Measurements from ENCODE around the gene FGFR2. TPM values are rescaled to one million over a fixed set of nuclear protein-coding genes. Genes with fewer than 3 reads are reported as not detected.

FGFR2 gene
- total RNA-seq, 1 donor: 0.86 TPM

GRCh38 chr10:121637437-121637836 is 39.2 kb upstream of the FGFR2 start:
- TF ChIP-seq CTCF (IDR thresholded peaks at IDR 0.05; ENCODE audit: insufficient read depth, low read depth, low read length): no peak
- no peak for DNase-seq (ENCODE audit: low read depth)
- no peak overlapping the region for H3K4me3 ChIP-seq (ENCODE audit: low read depth, low read length)

- no peak for TF ChIP-seq CTCF (IDR thresholded peaks at IDR 0.05; ENCODE audit: insufficient read depth, low read depth, low read length)
- H3K4me3 ChIP-seq (ENCODE audit: low read depth, low read length): no peak overlapping the region
- no peak for DNase-seq (ENCODE audit: low read depth)
Measured at GRCh38 chr10:121633056-121633455, 34.8 kb upstream of the FGFR2 start.

GRCh38 chr10:121631365-121632029 is 33.3 kb upstream of the FGFR2 start:
- DNase-seq (ENCODE audit: low read depth): no peak
- no peak overlapping the region for H3K4me3 ChIP-seq (ENCODE audit: low read depth, low read length)
- no peak for TF ChIP-seq CTCF (IDR thresholded peaks at IDR 0.05; ENCODE audit: insufficient read depth, low read depth, low read length)

- no peak overlapping the region for H3K4me3 ChIP-seq (ENCODE audit: low read depth, low read length)
- no peak for DNase-seq (ENCODE audit: low read depth)
- TF ChIP-seq CTCF (IDR thresholded peaks at IDR 0.05; ENCODE audit: insufficient read depth, low read depth, low read length): no peak
Measured at GRCh38 chr10:121628859-121629258, 30.6 kb upstream of the FGFR2 start.

GRCh38 chr10:121627876-121628581 is 29.8 kb upstream of the FGFR2 start:
- peak; percentile 53 for DNase-seq (ENCODE audit: low read depth)
- no peak overlapping the region for H3K4me3 ChIP-seq (ENCODE audit: low read depth, low read length)
- TF ChIP-seq CTCF (IDR thresholded peaks at IDR 0.05; ENCODE audit: insufficient read depth, low read depth, low read length): no peak

GRCh38 chr10:121624836-121625486 is 26.7 kb upstream of the FGFR2 start:
- H3K4me3 ChIP-seq (ENCODE audit: low read depth, low read length): no peak overlapping the region
- TF ChIP-seq CTCF (IDR thresholded peaks at IDR 0.05; ENCODE audit: insufficient read depth, low read depth, low read length): no peak
- DNase-seq (ENCODE audit: low read depth): no peak
